GM19438 (cell line): ENCODE measurements around the gene ZBTB16.

ENCODE experiments used
- ATAC-seq: cut with Tn5 transposase; IDR thresholded peaks from one replicate; pipeline ENCODE4 v1.9.1; 2021; ENCODE audit warnings: low read depth; ENCODE audit not compliant: unreplicated experiment

The ZBTB16 gene

GRCh38 chr11:114221037-114221436 is 161.5 kb downstream of the ZBTB16 start:
- ATAC-seq, result no peak

- ATAC-seq, result no peak
Observed at GRCh38 chr11:114225661-114226060, 166.2 kb downstream of the ZBTB16 start.

- ATAC-seq, result no peak
Observed at GRCh38 chr11:114226356-114226755, 166.8 kb downstream of the ZBTB16 start.

GRCh38 chr11:114228435-114229411 is 169.2 kb downstream of the ZBTB16 start:
- ATAC-seq, result no peak

GRCh38 chr11:114230031-114230704 is 170.7 kb downstream of the ZBTB16 start:
- no peak for ATAC-seq

GRCh38 chr11:114232400-114233059 is 173.0 kb downstream of the ZBTB16 start:
- ATAC-seq, result no peak

GRCh38 chr11:114233755-114234154 is 174.2 kb downstream of the ZBTB16 start:
- no peak for ATAC-seq

- no peak for ATAC-seq
Observed at GRCh38 chr11:114236829-114237228, 177.3 kb downstream of the ZBTB16 start.

- no peak for ATAC-seq
Observed at GRCh38 chr11:114237321-114238280, 178.1 kb downstream of the ZBTB16 start.

- ATAC-seq, result no peak
Observed at GRCh38 chr11:114239753-114240161, 180.2 kb downstream of the ZBTB16 start.

- ATAC-seq, result no peak
Observed at GRCh38 chr11:114242032-114242431, 182.5 kb downstream of the ZBTB16 start.

GRCh38 chr11:114243461-114244372 is 184.2 kb downstream of the ZBTB16 start:
- no peak for ATAC-seq

GRCh38 chr11:114244726-114245394 is 185.3 kb downstream of the ZBTB16 start:
- ATAC-seq, result no peak

GRCh38 chr11:114246321-114247069 is 187.0 kb downstream of the ZBTB16 start:
- no peak for ATAC-seq

GRCh38 chr11:114247070-114247789 is 187.7 kb downstream of the ZBTB16 start:
- no peak for ATAC-seq

- no peak for ATAC-seq
Observed at GRCh38 chr11:114250180-114250579, 190.7 kb downstream of the ZBTB16 start.
